GM12872 (cell line): ENCODE measurements around the gene DTX4.

ENCODE experiments used
- CTCF ChIP-seq: IDR thresholded peaks from 3 replicates; pipeline ENCODE4 v1.5.1; 2011; ENCODE audit warnings: low read depth, mild to moderate bottlenecking, low read length, moderate library complexity; ENCODE audit not compliant: insufficient read depth

The DTX4 gene

GRCh38 chr11:59188954-59189353, 17.0 kb downstream of the DTX4 start:
- no peak for TF ChIP-seq CTCF

- TF ChIP-seq CTCF, result no peak
Measured at GRCh38 chr11:59189986-59190385, 18.1 kb downstream of the DTX4 start.

- no peak for TF ChIP-seq CTCF
Measured at GRCh38 chr11:59191095-59191494, 19.2 kb downstream of the DTX4 start.

- no peak for TF ChIP-seq CTCF
Measured at GRCh38 chr11:59191890-59192289, 20.0 kb downstream of the DTX4 start.

GRCh38 chr11:59192446-59193020, 20.6 kb downstream of the DTX4 start:
- TF ChIP-seq CTCF, result no peak

- no peak for TF ChIP-seq CTCF
Measured at GRCh38 chr11:59193587-59194130, 21.7 kb downstream of the DTX4 start.

GRCh38 chr11:59195586-59195985, 23.7 kb downstream of the DTX4 start:
- TF ChIP-seq CTCF, result no peak

GRCh38 chr11:59196777-59197176, 24.8 kb downstream of the DTX4 start:
- TF ChIP-seq CTCF, result no peak
